Eye (tissue), 1 donor: Measurements from ENCODE around the gene MAPT.
"Not testable (repeated sequence)": the region's sequence is repeated elsewhere in the genome, so short reads cannot be mapped to it uniquely, and the experiment has no call there.

Experiments used
- DNase-seq: peaks from one replicate; pipeline ENCODE4 v3.0.0-alpha.2; 2015

The MAPT gene

DNA sequence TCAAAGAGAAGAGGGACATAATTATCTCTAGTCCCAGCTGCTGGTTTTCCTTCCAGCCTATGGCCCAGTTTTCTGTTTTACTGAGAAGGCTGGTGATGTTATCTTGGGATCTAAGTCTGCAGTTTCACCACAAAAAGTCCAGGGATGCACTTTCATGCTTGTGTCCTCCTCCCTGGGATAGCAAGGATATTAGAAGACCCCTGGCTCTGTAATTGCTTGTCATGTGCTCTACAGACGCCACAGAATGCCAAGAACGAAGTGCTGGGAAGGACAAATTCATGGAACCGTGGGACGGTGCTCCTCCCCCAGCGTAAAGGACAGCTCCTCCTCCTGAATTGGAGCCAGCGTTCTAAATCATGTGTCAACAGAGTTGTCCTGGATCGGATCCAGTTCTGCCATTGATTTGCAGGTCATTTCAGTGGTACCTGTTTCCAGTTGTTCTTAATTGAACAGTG is 8.6 kb downstream of the MAPT start:
- no peak for DNase-seq

DNA sequence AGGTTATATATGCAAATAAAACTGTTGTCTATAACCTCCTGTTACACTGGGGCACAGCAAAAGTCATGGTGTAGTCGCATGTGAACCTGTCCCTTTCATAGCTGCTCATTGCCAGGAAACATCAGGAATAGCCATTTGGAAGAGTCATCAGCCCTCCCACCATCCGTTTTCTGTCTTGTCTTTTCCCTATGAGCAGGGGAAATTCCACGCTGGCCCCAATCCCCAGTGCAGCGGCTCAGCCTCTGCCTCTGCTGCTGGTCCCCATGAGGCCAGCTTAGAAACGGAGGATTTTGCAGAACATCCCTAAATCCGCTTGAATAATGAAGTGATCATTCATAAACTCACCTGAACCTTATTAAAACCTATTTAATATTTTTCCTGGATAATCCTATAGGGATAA is 10.5 kb downstream of the MAPT start:
- no peak for DNase-seq

DNA sequence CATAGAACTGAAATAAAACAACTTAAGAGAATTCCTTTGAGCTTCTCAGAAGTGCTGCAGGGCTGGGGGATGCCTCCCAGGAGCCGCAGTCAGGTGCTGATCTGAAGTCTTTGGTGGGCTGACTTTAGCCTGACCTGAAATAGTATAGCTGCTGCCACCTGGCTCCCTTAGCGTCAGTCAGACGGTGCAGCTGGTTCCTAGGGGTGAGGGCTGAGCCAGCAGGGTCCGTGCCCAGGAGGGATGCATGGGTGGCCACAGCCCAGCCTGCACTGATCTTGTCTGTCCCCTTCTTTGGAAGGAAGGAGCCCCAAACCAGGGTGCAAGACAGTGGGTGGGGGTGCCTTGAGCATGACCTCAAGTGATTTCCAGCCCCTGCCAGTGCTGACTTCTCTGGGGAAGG is 11.5 kb downstream of the MAPT start:
- DNase-seq, result peak; percentile 11

DNA sequence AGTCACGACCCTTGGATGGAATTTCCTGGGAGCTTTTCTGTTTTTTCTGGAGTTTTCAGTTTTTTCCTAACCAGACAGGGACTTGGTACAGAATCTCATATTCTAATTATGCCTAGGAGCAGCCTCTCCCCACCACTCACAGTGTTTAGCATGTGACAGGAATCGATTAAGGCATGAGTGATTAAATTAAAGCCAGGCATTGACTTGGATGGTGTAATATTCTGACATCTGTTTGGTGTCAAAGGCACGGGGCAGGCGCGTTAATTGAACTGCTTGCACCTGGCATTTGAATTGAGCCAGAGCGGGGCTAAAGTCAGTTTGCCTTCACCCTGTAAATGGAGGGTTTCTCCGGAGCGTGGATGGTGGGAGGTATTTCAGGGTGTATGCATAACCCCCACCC is 11.9 kb downstream of the MAPT start:
- DNase-seq, result peak; percentile 34

- DNase-seq, result no peak
Observed at GRCh38 chr17:45906927-45907622, 12.7 kb downstream of the MAPT start.

DNA sequence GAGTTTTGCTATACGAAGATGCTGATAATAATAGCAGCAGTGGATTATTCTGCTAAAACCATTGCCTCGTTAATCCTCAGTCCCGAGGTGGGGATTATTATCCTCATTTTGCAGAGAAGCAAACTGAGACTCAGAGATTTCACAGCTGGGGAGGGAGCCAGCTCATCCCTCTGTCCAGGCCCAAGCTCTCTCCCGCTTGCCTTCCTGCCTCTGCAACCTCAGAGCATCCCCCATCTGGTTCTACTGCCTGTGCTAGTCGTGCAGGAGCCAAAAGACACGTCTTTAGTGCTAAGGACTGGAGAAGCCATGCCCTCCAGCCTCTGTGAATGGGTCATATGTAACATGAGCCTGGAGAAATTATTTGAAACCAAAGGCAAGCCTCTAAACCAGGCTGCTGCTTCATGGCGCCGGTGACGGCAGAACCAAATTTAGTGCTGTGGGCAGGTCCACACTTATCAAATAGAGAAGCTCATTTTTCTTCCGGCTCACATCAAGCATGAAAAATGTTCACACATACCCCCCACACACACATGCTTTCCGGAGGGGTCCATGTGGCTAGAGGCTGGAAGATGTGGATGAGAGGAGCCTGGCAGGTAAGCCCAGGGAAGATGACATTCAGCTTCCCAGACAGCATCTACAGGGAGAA is 13.5 kb downstream of the MAPT start:
- DNase-seq, result peak; percentile 12

DNA sequence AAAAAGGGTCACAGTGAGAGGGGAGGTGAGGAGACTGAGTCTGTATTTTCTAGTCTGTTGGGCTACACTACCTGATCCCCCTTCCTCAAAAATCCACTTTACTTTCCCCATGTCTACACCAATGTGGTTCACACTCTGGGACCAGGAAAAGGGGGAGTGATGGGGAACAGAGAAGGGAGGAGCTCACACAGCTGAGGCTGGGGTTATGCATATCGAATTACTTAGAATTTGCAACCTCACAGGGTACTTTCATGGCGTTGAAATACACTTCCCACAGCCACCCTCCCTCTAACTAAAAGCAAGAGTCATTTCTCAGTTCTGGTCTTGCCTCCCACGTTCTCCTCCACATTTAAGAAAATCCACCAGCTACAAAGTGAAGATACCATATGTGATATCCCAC is 14.1 kb downstream of the MAPT start:
- DNase-seq, result no peak

DNA sequence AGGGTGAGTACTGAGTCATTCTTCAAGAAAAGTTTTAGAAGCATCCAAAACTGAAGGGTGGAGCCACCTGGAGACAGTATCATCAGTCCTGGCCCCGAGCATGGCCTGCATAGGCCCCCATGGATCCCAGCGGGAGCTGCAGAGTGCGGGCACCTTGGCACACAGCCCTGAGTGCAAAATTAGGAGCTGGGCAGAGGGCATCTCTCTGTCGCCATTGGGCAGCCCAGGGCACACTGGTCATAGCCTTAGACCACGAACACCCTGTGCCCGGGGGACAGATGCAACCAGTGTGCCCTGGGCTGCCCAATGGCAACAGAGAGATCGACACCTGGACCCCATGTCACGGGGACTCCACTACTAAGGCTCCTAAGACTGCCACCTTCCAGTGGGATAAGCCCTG is 14.6 kb downstream of the MAPT start:
- no peak for DNase-seq

GRCh38 chr17:45910667-45911066 is 16.3 kb downstream of the MAPT start:
- no peak for DNase-seq

GRCh38 chr17:45912319-45912718 is 18.0 kb downstream of the MAPT start:
- DNase-seq, result no peak

DNA sequence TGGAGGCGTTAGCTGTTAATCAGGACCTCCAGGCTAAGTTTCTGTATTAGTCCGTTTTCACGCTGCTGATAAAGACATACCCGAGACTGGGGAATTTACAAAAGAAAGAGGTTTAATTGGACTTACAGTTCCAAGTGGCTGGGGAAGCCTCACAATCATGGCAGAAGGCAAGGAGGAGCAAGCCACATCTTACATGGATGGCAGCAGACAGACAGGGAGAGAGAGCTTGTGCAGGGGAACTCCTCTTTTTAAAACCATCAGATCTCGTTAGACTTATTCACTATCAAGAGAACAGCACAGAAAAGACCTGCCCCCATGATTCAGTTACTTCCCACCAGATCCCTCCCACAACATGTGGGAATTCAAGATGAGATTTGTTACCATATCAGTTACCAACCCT is 18.7 kb downstream of the MAPT start:
- not testable (repeated sequence) for DNase-seq

DNA sequence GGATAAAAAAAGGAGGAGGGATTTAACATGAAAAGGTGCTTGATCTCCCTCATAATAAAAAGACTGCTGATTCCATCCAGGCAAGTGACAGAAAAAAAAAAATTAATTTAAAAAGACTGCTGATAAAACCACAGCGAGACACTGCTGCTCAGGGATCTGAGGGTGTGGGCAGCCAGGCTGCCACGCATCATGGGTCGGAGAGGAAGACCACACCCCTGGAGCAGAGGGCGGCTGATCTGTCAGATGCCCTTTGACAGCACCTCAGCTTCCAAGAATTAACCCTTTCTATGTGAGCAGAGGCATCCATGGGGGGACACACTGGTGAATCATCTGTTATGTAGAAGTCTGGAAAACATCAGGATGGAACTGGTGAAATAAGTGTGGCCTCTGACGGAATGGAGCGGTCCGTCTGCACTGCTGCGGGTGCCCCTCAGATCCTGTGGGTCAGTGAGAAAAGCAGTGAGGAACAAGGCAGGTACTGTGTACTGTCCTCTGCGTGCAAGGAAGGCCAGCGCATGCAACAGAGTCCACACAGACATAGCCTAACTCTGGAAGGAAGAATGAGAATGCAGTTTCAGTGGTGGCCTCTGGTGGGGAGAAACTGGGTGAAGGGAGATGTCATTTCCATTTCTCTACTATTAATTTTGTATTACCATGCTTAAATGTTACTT is 19.8 kb downstream of the MAPT start:
- DNase-seq, result no peak

DNA sequence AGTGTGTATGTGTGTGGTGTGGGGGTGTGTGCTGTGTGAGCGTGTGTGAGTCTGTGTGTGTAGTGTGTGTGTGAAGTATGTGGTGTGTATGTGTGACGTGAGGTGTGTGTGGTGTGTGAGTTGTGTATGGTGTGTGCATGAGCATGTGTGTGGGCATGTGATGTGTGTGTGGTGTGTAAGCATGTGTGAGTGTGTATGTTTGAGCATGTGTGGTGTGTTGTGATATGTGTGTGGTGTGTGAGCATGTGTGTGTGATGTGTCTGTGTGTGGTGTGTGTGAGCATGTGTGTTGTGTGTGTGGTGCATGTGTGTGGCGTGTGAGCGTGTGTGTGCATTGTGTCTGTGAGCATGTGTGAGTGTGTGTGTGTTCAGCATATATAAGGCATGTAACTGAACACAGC is 20.9 kb downstream of the MAPT start:
- no peak for DNase-seq

DNA sequence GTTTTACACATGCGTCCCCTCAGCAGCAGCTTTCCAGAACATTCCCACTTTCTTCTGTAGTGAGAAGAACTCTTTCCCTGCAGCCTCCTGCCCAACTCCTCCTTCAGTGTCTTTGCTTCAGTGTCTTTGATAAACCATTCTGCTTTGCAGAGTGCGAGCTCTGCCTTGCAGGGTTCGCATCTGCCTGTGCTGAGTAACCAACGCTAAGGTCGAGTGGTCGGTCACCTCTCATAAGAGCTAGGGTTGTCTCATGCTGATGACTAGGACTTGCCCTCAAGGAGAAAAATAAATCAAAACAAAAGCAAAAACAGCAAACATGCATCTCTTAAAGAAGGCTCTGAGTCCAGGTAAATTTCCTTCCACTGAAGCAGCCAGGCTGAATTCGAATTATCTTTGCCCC is 22.7 kb downstream of the MAPT start:
- no peak for DNase-seq

DNA sequence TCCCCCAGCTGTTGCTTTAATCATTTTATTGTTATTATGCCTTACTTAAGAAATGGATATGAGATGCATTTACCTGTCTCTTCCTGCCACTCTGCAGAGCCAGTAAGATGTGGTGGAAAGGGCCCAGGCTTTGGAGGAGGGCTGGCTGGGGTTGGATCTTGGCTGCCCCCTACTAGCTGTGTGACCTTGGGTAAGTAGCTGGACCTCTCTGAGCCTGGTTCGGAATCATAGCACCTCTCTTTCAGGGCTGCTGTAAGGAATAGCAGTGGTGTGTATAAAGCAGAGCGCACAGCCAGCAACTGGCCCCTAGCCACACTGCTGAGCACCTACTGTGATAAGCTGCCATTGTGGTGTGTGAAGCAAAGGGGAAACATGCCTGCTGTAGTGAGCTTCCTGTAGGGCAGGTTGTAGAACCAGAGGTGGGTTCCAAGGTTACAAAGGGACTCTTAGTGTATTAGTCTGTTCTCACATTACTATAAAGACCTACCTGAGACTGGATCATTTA is 23.9 kb downstream of the MAPT start:
- DNase-seq, result no peak

DNA sequence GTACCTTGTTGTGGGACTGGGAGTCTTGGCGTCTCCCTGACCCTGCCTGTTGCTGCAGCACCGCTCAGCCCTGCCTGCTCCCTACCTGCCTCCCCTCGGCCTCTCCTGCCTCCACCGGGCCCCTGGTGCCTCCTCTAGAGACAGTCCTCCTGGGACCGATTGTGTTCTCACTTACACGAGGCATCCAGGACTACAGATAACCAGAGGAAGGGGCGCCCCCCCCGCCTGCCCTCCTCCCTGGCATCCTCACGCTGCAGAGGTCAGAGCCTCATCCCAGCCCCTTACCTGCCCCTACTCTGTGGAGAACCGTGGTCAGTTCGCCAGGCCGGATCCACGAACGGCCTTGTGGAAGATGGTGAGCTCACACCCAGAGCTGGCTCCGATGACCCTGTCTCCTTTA is 24.8 kb downstream of the MAPT start:
- no peak for DNase-seq

DNA sequence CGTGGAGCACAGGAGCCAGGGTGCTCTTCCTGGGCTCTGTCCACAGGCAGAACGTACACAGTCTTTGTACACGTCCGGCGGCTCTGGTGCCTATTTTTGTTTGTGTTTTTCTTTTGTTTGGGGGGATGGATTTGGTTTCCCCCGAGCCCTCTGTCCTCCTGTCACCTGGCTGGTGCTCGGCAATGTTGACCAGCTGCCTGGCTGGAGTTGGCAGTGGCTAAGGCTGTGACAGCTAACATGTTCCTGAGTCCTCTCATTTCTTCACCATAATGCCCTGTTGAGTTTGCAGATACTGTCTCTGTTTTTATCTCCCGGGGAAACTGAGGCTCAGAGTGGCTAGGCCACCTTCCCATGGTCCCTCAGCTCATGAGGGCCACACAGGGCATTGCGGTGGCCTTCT is 25.7 kb downstream of the MAPT start:
- DNase-seq, result no peak

GRCh38 chr17:45923511-45924268 is 29.3 kb downstream of the MAPT start:
- DNase-seq, result no peak

- no peak for DNase-seq
Observed at GRCh38 chr17:45924332-45924820, 30.0 kb downstream of the MAPT start.

GRCh38 chr17:45925311-45925710 is 31.0 kb downstream of the MAPT start:
- no peak for DNase-seq

- no peak for DNase-seq
Observed at GRCh38 chr17:45927247-45927646, 32.9 kb downstream of the MAPT start.

DNA sequence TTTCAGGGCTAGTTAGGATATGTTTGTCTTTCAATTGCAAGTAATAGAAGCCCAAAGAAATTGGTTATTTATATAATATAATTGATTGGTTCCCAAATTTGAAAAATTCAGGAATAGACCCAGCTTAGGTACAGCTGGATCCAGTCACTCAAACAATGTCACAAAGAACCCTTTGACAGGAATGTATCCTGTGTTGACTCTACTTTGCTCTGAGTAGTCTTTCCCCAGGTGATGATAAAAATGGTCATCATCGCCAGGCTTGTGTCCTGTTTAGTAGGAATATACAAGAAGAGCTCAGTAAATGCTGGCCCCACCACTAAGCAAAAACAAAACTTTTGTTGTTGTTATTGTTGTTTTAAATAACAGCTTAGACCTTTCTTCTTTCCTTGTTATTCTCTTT is 35.0 kb downstream of the MAPT start:
- DNase-seq, result no peak

GRCh38 chr17:45930420-45930951 is 36.1 kb downstream of the MAPT start:
- DNase-seq, result no peak
